GM18858 (cell line): ENCODE measurements around the gene LTBP1.
"Not testable (repeated sequence)": the region's sequence is repeated elsewhere in the genome, so short reads cannot be mapped to it uniquely, and the experiment has no call there.

Experiments used
- ATAC-seq: cut with Tn5 transposase; IDR thresholded peaks from one replicate; pipeline ENCODE4 v1.9.1; 2021; ENCODE audit not compliant: unreplicated experiment

LTBP1 gene

DNA sequence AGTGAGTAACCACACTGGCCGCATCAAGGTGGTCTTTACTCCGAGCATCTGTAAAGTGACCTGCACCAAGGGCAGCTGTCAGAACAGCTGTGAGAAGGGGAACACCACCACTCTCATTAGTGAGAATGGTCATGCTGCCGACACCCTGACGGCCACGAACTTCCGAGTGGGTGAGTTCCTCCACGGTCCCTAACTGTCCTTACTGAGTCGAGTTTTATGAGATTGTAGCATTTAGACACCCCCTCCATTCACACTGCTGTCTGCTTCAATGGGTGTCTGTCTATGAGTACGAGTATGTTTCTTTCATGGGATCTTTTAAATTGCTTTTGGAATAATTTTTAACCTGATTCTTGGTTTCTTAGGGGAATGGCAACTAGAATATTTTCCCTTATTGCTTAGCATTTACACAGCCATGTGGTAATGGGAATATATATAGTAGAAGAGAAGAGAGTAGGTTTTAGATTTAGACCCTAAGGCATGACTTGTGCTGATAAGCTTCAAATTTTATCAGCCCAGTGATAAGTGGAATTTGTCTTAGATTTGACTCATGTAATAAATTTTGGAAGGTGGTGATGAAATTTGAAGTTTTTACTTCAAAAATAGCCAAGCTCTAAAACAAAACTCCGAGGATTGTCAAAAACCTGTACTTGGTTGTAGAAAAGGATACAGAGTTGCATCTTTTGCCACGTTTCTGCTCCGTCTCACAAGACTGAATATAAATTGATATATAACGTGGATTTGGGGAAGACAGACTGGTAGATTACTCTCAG lies 188.2 kb downstream of the LTBP1 start:
- ATAC-seq: no peak

DNA sequence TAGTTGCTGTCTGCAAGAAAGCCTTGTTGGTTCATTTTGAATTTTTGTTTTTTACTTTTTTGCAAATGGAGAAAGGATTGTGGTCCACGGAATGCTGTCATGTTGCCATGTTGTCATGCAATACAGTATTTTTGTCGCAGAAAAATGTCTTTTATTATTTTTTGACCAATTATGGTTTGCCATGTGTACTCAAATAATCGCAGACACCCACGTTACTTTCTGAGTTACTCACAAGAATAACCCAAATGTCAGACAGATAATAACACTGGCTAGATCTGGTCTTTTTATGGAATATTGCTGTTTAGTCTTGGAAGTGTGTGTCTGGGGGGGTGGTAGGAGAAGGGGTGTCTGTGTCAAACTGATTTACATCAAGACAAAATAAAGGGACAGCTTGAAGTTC lies 188.9 kb downstream of the LTBP1 start:
- ATAC-seq: no peak

DNA sequence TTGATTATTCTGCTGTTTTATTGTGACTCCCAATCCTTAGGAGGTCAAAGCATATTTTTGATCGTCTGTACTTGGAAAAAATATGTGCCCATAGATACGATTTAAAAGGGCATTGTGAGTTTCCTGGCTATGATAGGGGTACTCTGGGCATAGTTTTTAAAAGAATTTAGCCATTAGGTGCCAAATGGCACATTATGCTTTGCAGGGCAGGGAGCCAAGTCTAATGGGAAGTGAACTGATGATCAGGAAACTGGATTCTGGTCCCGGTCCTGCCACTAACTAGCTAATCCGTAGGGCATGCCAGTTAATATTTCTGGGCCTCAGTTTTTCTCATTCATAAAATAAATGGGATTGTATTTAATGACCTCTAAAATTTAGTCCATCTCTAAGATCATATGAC lies 189.3 kb downstream of the LTBP1 start:
- no peak for ATAC-seq

DNA sequence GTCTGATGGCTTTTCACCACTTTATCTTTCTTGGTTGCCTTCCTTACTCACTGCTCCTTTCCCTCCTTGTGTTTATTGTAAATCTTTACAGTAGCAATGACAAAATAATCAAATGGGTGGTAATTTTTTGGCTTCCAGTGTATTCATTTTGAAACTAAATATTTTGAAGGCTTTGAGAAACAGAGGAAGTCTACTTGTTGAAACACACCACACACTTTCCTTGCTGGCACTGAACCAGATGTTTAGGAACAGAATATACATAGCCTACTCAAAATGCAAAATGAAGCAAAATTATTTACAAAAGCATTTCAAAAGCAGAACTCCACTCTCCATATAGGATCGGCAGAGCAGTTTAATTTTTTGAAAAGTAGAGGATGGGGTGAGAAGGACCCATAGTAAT lies 189.8 kb downstream of the LTBP1 start:
- ATAC-seq: peak; percentile 51

DNA sequence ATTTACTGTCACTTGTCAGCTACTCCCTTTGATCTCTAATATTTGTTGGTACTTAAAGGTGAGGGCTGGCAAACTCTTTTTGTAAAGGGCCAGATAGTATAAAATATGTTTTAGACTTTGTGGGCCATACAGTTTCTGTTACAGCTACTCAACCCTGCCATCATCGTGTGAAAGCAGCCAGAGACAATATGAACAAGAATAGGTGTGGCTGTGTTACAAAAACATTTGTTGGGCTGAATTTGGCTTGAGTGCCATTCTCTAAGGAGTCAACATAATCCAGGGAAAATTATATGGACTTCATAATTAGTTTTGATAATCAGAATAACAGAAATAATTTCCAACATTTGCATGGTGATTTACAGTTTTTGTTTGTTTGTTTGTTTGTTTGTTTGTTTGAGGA lies 190.6 kb downstream of the LTBP1 start:
- ATAC-seq: no peak

DNA sequence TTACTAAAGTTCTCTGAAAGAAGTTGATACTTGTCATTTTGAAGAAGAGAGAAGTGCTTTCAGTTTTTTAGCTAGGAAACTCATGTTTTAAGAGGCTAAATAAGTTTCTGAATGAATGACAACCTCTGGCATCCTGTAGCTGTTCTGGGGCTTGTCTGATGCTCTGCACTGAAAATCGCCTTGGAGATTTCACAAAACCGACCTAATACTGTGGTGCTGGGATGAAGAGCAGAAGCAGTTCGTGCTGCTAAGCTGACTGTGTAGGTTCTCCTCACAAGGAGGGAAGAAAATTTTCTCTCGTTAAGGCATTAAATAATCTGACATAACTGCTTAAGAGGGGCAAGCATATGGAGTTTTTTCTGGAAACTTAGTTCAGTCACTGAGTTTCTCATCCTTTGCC lies 193.2 kb downstream of the LTBP1 start:
- ATAC-seq: no peak

DNA sequence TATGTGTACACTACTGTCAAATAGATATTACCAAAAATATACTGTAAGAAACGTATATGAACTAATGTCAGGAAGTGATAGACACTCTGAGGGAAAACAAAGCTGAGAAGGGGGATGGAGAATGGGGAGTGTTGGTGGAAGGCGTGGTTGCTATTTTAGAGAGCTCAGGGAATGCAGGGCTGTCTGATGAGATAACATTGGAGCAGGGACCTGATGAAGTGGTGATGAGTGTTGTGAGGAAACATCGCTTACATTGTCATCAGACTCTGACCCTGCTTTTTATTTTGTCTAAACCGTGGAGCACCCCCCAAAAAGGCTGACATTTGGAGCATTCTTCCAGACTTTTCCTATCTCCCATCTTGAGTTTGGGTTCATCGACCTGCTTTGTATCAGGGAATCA lies 194.7 kb downstream of the LTBP1 start:
- ATAC-seq: no peak

DNA sequence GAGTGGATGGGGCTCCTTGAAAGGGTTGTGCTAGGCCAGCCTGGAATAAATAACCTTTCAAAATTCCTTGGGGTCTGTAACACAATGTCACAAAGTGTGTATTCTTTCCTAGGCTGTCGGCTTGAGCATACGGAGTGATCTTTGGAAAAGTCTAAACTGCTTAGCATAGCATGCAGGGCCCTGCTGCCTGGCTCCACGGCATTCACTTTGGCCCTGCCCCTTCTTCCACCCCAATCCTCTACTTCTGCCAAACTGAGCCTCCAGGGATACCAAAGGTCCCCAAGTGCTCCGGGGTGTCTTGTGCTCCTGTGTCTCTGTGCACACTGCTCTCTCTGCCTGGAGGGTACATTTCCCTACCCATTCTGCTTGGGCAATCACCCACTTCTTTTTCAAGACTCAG lies 196.1 kb downstream of the LTBP1 start:
- no peak for ATAC-seq

DNA sequence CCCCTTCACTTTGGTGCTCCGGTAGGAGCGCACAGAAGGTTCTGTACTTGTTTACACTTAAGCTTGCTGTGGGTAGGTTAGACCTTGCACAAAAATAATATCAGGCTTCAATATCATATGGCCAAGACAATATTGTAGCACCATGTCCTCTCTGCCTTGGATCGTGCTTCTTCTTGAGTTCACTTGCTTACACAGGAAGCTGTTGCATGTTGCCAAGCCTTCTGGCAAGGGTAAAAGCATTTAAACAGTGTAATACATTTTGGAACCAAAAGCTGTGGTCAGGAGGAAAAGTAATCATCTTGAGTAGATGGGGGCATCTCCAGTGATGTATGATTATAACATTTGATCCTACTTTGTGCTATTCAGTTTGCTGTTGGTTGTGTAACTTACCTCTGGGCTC lies 197.5 kb downstream of the LTBP1 start:
- no peak for ATAC-seq

DNA sequence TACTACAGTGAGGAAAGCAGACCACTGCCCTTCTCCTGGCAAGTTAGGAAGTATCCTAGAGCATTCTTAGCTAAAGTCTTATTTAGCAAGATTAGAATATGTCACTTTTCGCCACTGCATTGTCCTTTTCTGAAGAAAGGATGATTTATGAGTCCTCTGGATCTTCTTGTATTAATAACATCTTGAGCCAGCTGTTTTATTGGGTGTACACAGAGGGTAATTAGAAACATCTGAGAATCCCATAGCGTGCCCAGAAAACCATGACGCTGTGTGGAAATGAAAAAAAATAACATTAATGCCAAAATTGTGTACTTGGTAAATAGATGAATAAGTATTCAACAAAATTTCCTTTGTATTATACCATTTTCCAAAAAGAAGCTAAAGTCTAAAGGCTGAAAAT lies 198.7 kb downstream of the LTBP1 start:
- no peak for ATAC-seq

DNA sequence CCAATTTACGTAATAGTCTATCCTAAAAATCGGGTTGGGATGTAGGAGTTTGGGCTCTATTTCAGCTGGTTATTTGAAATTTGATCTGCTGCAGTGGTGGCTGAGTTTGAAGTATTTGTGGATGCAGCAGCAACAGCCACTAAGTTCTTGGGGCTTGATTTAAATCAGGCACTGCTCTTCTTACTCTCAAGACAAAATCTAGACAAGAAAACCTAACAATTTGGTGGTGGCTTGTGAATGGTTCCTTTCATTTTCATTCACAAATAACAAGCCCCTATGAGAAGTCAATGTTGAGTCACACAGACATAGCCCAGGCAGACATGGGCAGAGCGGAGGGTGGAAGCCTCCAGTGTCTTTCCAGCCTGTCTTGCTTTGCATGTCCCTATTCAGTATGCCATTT lies 199.3 kb downstream of the LTBP1 start:
- no peak for ATAC-seq

DNA sequence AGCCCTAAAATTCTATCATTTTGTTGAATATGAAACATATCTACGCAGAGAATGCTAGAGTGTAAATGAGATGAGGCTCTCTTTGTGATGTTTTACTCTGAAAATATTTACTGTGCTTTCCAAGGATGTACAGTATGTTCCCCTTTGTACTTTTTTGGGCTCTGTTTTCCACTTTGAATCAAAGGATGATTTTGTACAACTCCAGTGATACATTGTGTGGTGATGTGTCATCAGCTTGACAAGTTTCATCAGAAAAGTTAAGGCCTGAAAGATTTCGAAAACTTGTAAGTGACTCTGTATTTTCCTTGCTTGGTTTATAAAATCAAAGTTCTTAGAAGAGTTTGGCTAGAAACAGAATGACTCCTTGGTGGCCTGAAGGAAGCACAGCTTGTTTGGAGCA lies 206.3 kb downstream of the LTBP1 start:
- ATAC-seq: no peak

DNA sequence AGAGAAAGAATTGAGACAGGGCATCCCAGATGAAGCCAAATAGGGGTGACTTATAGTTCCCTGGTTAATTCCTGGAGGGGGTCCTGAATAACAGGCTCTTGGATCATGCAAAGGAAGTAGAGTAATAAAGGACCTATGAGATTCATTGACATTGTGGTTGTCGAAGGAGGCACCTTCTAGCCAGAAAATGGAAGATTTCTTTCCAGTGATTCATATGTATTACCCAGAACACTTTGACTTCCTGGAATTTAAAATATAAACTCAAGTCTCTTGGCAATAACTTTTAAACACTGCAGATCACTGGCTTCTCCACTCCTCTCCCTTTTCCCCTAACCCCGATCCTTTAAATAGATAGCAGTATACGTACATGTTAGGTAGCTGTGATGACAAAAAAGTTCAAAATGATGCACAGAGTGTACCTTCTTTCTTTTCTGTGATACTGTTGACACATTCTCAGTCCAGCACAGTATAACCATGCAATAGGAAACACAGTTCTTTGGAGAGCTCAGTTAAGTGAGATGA lies 211.8 kb downstream of the LTBP1 start:
- ATAC-seq: no peak

DNA sequence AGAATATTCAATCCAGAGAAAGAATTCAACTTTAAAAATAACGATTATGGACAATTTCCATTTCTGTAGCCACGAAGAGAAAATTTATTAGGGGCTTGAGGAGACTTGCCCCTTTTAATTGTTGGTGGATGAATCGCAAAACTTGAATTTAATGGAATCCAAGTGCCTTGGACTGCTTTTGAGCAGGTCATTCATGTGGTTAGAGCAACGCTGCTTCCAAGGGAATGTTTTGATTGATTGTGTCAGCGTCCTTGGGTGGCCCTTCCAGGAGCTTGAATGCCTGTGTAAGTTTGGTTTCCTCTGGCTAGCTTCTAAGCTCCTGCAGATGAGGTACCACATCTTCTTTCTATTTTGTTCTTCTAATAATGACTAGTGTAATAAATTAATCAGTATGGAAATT lies 213.4 kb downstream of the LTBP1 start:
- ATAC-seq: no peak

DNA sequence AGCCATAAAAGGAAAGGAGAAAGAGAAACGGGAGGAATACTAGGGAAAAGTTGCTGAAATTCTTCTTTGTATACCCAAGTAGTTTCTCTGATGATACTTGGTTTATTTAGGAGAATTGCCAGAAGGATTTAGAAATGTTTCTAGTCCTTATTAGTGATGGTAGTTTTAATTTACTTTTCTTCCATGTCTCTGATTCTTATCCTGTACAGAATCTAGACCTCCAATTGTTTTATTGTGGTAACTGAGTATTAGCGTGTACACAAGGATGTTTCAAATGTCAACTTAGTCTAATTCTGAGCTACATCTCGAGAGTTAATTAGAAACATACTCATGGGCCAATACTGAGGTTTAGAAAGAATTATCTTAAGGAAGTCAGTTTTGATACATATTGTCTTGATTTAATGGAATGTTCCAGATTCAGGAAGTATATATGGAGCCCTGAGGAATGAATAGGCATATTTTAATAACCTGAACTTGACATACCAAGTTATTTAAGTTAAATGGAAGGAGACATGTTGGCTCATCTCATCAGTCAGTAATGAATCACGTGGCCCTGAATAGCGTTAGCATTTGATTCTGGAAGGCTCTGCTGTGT lies 219.6 kb downstream of the LTBP1 start:
- ATAC-seq: no peak

DNA sequence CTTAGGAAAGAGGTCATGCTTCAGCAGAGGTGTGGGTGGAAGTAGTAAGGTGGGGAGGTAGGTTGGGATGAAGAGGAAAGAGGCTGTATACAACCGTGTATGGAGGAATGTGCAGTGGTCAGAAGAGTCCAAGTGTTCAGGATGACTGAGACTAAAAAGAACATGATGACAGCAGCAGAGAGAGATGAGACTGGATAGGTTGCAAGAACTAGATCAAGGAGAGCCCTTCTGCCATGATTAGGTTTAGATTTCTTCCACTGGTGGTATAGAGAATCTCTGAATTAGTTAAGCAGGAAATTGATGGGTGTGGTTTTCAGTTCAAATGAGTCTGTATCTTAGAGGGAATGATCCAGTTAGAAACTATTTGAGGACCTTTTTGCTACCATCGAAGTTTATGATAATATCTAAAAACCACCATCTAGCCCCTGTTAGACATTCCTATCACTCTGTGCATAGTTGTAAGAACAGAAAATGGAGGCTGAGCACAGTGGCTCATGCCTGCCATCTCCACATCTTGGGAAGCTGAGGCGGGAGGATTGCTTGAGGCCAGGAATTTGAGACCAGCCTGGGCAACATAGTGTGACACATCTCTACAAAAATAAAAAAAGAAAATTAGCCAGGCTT lies 221.0 kb downstream of the LTBP1 start:
- no peak for ATAC-seq

DNA sequence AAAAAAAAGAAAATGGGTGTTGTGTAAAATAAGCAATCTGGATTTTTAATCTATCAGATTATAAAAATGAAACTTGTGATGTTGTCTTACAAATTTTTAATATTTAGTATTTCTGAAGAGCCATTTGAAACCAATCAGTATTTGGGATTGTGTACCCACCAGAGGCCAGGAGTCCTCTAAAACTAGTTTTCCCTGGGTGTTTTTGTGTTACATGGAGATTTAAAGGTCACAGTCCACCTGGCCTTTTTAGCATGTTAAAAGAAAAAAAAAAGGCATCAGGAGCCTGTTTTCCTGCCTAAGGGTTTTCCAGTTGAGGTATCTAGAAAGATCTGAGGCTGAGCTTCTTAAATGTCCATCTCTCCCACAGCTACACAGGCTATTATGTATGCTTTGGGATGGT lies 221.7 kb downstream of the LTBP1 start:
- no peak for ATAC-seq

DNA sequence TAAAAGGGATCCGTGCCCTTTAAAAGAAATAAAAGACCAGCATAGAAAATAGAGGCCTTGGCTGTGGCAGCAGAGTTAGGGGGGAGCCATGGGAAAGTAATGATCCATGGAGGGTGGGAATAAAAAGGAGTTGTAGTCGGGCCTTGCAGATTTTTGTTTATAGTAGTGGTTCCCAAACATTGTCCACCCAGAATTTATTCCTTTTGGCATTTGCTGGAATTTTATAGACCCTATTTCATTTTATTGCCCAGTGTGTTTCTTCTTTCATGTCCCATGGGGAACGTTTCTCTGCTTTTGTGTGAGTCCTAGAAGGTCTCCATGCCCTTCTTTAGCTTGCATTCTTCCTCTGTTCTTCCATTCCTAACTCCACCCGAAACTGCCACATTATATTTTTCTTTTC lies 222.2 kb downstream of the LTBP1 start:
- ATAC-seq: no peak

DNA sequence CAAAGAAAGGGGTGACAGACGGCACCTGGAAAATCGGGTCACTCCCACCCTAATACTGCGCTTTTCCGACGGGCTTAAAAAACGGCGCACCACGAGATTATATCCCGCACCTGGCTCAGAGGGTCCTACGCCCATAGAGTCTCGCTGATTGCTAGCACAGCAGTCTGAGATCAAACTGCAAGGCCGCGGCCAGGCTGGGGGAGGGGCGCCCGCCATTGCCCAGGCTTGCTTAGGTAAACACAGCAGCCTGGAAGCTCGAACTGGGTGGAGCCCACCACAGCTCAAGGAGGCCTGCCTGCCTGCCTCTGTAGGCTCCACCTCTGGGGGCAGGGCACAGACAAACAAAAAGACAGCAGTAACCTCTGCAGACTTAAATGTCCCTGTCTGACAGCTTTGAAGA lies 223.5 kb downstream of the LTBP1 start:
- not testable (repeated sequence) for ATAC-seq

DNA sequence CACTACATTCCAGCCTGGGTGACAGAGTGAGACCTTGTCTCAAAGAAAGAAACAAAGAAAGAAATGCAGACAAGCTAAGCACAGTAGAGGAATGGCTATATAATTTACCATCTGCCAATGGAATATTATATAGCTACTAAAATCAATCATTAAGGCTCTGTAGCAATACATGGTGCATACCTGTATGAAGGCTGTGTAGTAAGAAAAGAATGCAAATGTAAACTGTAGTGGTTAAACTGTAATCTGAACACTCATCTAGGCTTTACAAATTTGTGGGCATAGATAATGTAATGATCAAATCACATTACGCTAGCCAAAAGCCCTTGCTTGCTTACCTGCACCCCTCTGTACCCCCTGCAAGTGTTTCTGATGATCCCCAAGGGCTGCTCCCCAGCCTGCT lies 230.9 kb downstream of the LTBP1 start:
- ATAC-seq: no peak

DNA sequence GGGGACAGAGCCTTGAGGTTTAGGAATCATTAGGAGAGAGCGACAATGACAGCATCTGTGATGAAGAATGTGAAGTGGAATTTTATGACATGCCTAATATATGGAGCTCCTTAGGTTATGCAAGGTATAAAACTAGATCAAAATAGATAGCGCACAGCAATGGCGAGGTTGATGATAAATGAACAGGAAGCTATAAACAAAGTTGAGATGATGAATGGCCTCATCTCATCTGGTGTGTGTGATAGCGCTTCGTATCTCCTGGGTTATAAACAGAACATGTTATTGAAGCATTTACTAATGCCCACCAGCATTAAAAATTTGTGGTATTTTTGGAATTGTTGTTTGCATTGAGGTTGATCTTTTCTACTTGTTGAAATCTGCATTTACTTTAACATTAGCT lies 231.5 kb downstream of the LTBP1 start:
- ATAC-seq: no peak

DNA sequence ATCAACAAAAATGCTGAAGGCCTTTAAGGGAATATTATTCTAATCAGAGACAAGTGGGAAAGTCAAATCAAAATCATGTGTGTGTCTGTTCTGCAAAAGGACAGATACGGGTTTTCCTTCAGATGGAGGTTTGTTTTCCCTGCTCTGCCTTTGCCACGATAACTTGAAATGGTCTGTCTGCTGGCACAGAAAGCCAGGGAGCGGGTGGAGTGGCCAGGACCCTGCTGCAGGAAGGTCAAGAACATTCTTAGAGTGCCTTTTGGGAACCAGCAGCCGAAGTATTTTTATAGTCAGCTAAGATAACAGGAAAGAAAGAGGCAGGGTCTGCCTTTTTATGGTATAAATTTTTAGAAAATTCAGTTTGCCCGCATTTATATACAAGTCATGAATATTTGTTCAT lies 234.2 kb downstream of the LTBP1 start:
- no peak for ATAC-seq
